ENCODE data around the gene PLA2G2F. TPM values are rescaled to one million over a fixed set of nuclear protein-coding genes. Genes with fewer than 3 reads are reported as not detected.

Gene PLA2G2F
- total and polyA plus RNA-seq, 9 of the 15 experiments (the other 6 are each of a cell fraction or from before 2014, with no cell fraction given), result not detected

GRCh38 chr1:20112279-20113000, 26.7 kb upstream of the PLA2G2F start (continued):
- TF ChIP-seq ZNF449 (CRISPR knock-in tag; IDR thresholded peaks at IDR 0.05) (no peak), FIP1L1 (IDR thresholded peaks at IDR 0.05; ENCODE audit: low read depth, low read length, poor library complexity, severe bottlenecking) (no peak), ZNF586 (CRISPR knock-in tag; conservative IDR thresholded peaks at IDR 0.05) (no peak), THRAP3 (IDR thresholded peaks at IDR 0.05; ENCODE audit: borderline replicate concordance) (no peak), TARDBP (IDR thresholded peaks at IDR 0.05) (no peak), DLX4 (CRISPR knock-in tag; IDR thresholded peaks at IDR 0.05) (no peak), PHB2 (IDR thresholded peaks at IDR 0.05; ENCODE audit: low read depth) (no peak), BRCA1 (IDR thresholded peaks at IDR 0.05) (no peak), BRCA1 (CRISPR knock-in tag; IDR thresholded peaks at IDR 0.05) (no peak), TGIF2 (CRISPR knock-in tag; IDR thresholded peaks at IDR 0.05) (no peak)

Measured in K562 (cell line).